HEK293T (cell line): ENCODE data around the gene ZSWIM5.

ENCODE experiments used
- CTCF ChIA-PET: fragments of 350-600 bp; formaldehyde crosslinking; extraction: SDS; loops from one replicate; lab custom pipeline; 2021; ENCODE audit warnings: antibody characterized with exemption, inconsistent platforms; lab: Yijun Ruan, JAX
- POLR2A ChIA-PET: fragments of 350-600 bp; formaldehyde crosslinking; extraction: SDS; loops from one replicate; lab custom pipeline; 2020; ENCODE audit warnings: antibody characterized with exemption, inconsistent platforms; lab: Yijun Ruan, JAX
- DNase-seq: peaks from one replicate; pipeline ENCODE4 v3.0.0; 2012; ENCODE audit warnings: mixed read lengths; ENCODE audit errors: extremely low spot score
- BHLHE40 ChIP-seq: fragments of 450-650 bp; IDR thresholded peaks from 2 replicates; pipeline ENCODE4 v1.6.1; 2016; ENCODE audit warnings: mild to moderate bottlenecking, moderate library complexity, borderline replicate concordance
- CTBP1 ChIP-seq: fragments of 450-650 bp; IDR thresholded peaks from 2 replicates; pipeline ENCODE4 v1.6.1; 2016; ENCODE audit warnings: borderline replicate concordance
- FOXA1 ChIP-seq: fragments of 450-650 bp; IDR thresholded peaks from 2 replicates; pipeline ENCODE4 v1.6.1; 2016; ENCODE audit warnings: mild to moderate bottlenecking
- FOXK2 ChIP-seq: fragments of 450-650 bp; IDR thresholded peaks from 2 replicates; pipeline ENCODE4 v1.6.1; 2016; ENCODE audit warnings: mild to moderate bottlenecking
- FOXM1 ChIP-seq: fragments of 450-650 bp; IDR thresholded peaks from 2 replicates; pipeline ENCODE4 v1.6.1; 2017; ENCODE audit warnings: mild to moderate bottlenecking, borderline replicate concordance
- HDGF ChIP-seq: fragments of 450-650 bp; IDR thresholded peaks from 2 replicates; pipeline ENCODE4 v1.6.1; 2017; ENCODE audit warnings: antibody characterized with exemption, borderline replicate concordance
- L3MBTL2 ChIP-seq: fragments of 450-650 bp; conservative IDR thresholded peaks from 2 replicates; pipeline ENCODE4 v1.6.1; 2016; ENCODE audit warnings: mild to moderate bottlenecking
- LEF1 ChIP-seq: fragments of 450-650 bp; IDR thresholded peaks from 2 replicates; pipeline ENCODE4 v1.6.1; 2017; ENCODE audit warnings: mild to moderate bottlenecking, borderline replicate concordance
- NFRKB ChIP-seq: fragments of 450-650 bp; IDR thresholded peaks from 2 replicates; pipeline ENCODE4 v1.6.1; 2016; ENCODE audit warnings: mild to moderate bottlenecking, moderate library complexity
- PKNOX1 ChIP-seq: fragments of 450-650 bp; IDR thresholded peaks from 2 replicates; pipeline ENCODE4 v1.6.1; 2016
- SP1 ChIP-seq: fragments of 450-650 bp; IDR thresholded peaks from 2 replicates; pipeline ENCODE4 v1.6.1; 2017
- SUZ12 ChIP-seq: fragments of 450-650 bp; IDR thresholded peaks from 2 replicates; pipeline ENCODE4 v1.6.1; 2016; ENCODE audit warnings: mild to moderate bottlenecking
- TARDBP ChIP-seq: fragments of 450-650 bp; IDR thresholded peaks from 2 replicates; pipeline ENCODE4 v1.6.1; 2016
- ZNF384 ChIP-seq: fragments of 450-650 bp; IDR thresholded peaks from 2 replicates; pipeline ENCODE4 v1.6.1; 2016

Gene ZSWIM5

GRCh38 chr1:45011837-45012638 lies 194.4 kb downstream of the ZSWIM5 start, which contains the start of gene UROD:
Gene UROD, plus strand, starts transcription at chr1:45012254. Its CDS starts 12 bp downstream, at chr1:45012266.
- peak; percentile 95 for DNase-seq
- POLR2A ChIA-PET = interaction anchor here (0.7 to 6.2 kb wide), 27 partner anchors 9 to 488 kb away, joined by 3 to 154 read pairs (median 8); partner anchors contain the start of genes BEST4, CCDC163, EIF2B3 and MMACHC
- TF ChIP-seq L3MBTL2 (peak; percentile 66), FOXM1 (peak; percentile 95), PKNOX1 (peak; percentile 33), NFRKB (no peak)
- CTCF ChIA-PET = interaction anchor here (0.5 to 11.2 kb wide), 8 partner anchors 59 to 481 kb away, joined by 3 to 139 read pairs (median 4); partner anchors contain the start of gene BEST4

- peak; percentile 74 for DNase-seq
- 0 out of 2 replicates have a peak, but pooled peaks have one; percentile 20 for TF ChIP-seq LEF1
- no peak for TF ChIP-seq L3MBTL2
- TF ChIP-seq NFRKB = no peak
- TF ChIP-seq SUZ12 = no peak
- POLR2A ChIA-PET = interaction anchor here (0.7 to 6.2 kb wide), 33 partner anchors 8 to 558 kb away, joined by 3 to 154 read pairs (median 4); partner anchors contain the start of genes BEST4, CCDC163, EIF2B3 and MMACHC
- CTCF ChIA-PET = interaction anchor here (0.5 to 11.2 kb wide), 9 partner anchors 10 to 482 kb away, joined by 3 to 139 read pairs (median 4); partner anchors contain the start of gene BEST4
Measured at GRCh38 chr1:45010855-45011811, 195.3 kb downstream of the ZSWIM5 start, which contains the start of gene HECTD3. Gene HECTD3, minus strand, starts transcription at chr1:45011324. Its CDS starts 67 bp downstream, at chr1:45011257.

- DNase-seq = peak; percentile 34
- ChIA-PET POLR2A (interaction anchor here (0.7 to 6.2 kb wide), 24 partner anchors 7 to 559 kb away, joined by 3 to 154 read pairs (median 10); partner anchors contain the start of genes BEST4, EIF2B3, MUTYH and PLK3), CTCF (interaction anchor here (0.9 to 11.2 kb wide), 6 partner anchors 9 to 290 kb away, joined by 3 to 139 read pairs (median 3); partner anchors contain the start of gene PLK3)
- no peak for TF ChIP-seq BHLHE40
- no peak for TF ChIP-seq PKNOX1
- no peak for TF ChIP-seq LEF1
- TF ChIP-seq NFRKB = no peak
- TF ChIP-seq ZNF384 = no peak
- no peak for TF ChIP-seq HDGF
- no peak for TF ChIP-seq TARDBP
- no peak for TF ChIP-seq CTBP1
- no peak for TF ChIP-seq FOXK2
- TF ChIP-seq FOXM1 = no peak
- TF ChIP-seq L3MBTL2 = no peak
Measured at GRCh38 chr1:45009956-45010854, 196.2 kb downstream of the ZSWIM5 start.

- ChIA-PET POLR2A (interaction anchor here (1.0 to 6.2 kb wide), 6 partner anchors 209 to 331 kb away, joined by 3 to 154 read pairs (median 12); partner anchors contain the start of genes MUTYH, PLK3 and TOE1), CTCF (interaction anchor here (0.9 to 11.2 kb wide), 2 partner anchors 209 to 291 kb away, joined by 3 to 139 read pairs; partner anchors contain the start of gene PLK3)
- DNase-seq = no peak
- TF ChIP-seq FOXM1 (no peak), ZNF384 (no peak), TARDBP (no peak), SUZ12 (no peak), FOXK2 (no peak), HDGF (no peak)
Measured at GRCh38 chr1:45009296-45009865, 197.0 kb downstream of the ZSWIM5 start.

- DNase-seq = no peak
- POLR2A ChIA-PET = interaction anchor here (1.0 kb wide), 2 partner anchors 233 to 287 kb away, joined by 3 read pairs; partner anchors contain the start of gene RPS8
- CTCF ChIA-PET = no interaction called here
- TF ChIP-seq SP1 (no peak), PKNOX1 (no peak), SUZ12 (no peak), L3MBTL2 (no peak), CTBP1 (no peak), HDGF (no peak), FOXM1 (no peak), FOXA1 (no peak), ZNF384 (no peak), FOXK2 (no peak)
Measured at GRCh38 chr1:45008516-45008915, 197.9 kb downstream of the ZSWIM5 start.
